A204.1 (cell line): ENCODE results near the gene CWH43.
"Not testable (repeated sequence)": the region's sequence is repeated elsewhere in the genome, so short reads cannot be mapped to it uniquely, and the experiment has no call there.

ENCODE experiments used
- FAIRE-seq: peaks from 2 replicates; lab custom pipeline; 2012; peaks lifted over from hg19 to GRCh38; lab: Jason Lieb, UNC

The CWH43 gene

DNA sequence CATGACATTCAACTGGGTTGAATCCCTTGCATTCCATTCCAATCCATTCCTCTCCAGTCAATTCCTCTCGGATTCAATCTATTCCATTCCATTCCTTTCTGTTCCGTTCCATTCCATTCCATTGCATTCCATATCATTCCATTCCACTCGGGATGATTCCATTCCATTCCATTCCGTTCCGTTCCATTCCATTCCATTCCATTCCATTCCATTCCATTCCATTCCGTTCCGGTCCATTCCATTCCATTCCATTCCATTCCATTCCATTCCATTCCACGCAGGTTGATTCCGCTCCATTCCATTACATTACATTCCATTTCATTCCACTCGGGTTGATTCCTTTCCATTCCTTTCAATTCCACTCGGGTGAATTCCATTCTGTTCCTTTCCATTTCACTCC lies 111.4 kb downstream of the CWH43 start:
- not testable (repeated sequence) for FAIRE-seq

DNA sequence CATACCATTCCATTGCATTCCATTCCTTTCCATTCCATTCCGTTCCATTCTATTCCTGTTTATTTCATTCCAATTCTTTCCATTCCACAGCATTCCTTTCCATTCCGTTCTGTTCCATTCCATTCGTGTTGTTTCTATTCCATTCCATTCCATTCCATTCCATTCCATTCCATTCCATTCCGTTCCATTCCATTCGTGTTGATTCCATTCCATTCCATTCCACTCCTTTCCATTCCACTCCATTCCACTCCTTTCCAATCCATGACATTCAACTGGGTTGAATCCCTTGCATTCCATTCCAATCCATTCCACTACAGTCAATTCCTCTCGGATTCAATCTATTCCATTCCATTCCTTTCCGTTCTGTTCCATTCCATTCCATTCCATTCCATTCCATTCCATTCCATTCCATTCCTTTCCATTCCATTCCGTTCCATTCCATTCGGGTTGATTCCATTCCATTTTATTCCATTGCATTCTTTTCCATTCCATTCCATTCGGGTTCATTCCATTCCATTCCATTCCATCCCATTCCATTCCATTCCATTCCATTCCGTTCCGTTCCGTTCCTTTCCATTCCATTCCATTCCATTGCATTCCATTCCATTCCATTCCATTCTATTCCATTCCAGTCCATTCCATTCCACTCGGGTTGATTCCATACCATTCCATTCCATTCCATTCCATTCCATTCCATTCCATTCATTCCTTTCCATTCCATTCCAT lies 112.1 kb downstream of the CWH43 start:
- not testable (repeated sequence) for FAIRE-seq

- FAIRE-seq = not testable (repeated sequence)
Measured at GRCh38 chr4:49099831-49100444, 113.9 kb downstream of the CWH43 start.

GRCh38 chr4:49102344-49102898 lies 116.3 kb downstream of the CWH43 start:
- FAIRE-seq = not testable (repeated sequence)

- not testable (repeated sequence) for FAIRE-seq
Measured at GRCh38 chr4:49103436-49104136, 117.5 kb downstream of the CWH43 start.

DNA sequence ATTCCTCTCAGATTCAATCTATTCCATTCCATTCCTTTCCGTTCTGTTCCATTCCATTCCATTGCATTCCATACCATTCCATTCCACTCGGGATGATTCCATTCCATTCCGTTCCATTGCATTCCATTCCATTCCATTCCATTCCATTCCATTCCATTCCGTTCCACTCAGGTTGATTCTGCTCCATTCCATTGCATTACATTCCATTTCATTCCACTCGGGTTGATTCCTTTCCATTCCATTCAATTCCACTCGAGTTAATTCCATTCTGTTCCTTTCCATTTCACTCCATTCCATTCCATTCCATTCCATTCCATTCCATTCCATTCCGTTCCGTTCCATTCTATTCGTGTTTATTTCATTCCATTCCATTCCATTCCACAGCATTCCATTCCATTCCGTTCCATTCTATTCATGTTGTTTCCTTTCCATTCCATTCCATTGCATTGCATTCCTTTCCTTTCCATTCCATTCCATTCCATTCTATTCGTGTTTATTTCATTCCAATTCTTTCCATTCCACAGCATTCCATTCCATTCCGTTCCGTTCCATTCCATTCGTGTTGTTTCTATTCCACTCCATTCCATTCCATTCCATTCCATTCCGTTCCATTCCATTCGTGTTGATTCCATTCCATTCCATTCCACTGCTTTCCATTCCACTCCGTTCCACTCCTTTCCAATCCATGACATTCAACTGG lies 118.3 kb downstream of the CWH43 start:
- not testable (repeated sequence) for FAIRE-seq

DNA sequence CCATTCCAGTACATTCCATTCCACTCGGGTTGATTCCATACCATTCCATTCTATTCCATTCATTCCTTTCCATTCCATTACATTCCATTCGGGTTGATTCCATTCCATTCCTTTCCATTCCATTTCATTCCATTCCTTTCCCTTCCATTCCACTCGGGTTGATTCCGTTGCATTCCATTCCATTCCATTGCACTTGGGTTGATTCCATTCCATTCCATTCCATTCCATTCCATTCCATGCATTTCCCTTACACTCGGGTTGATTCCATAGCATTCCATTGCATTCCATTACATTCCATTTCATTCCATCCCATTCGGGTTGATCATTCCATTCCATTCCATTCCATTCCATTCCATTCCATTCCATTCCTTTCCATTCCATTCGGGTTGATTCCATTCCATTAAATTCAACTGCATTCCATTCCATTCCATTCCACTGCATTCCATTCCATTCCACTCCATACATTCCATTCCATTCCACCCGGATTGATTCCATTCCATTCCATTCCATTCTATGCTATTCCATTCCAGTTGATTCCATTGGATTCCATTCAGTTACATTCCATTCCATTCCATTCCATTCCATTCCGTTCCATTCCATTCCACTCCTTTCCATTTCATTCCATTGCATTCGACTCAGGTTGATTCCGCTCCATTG lies 119.3 kb downstream of the CWH43 start:
- FAIRE-seq = not testable (repeated sequence)

GRCh38 chr4:49107262-49107661 lies 121.2 kb downstream of the CWH43 start:
- not testable (repeated sequence) for FAIRE-seq

DNA sequence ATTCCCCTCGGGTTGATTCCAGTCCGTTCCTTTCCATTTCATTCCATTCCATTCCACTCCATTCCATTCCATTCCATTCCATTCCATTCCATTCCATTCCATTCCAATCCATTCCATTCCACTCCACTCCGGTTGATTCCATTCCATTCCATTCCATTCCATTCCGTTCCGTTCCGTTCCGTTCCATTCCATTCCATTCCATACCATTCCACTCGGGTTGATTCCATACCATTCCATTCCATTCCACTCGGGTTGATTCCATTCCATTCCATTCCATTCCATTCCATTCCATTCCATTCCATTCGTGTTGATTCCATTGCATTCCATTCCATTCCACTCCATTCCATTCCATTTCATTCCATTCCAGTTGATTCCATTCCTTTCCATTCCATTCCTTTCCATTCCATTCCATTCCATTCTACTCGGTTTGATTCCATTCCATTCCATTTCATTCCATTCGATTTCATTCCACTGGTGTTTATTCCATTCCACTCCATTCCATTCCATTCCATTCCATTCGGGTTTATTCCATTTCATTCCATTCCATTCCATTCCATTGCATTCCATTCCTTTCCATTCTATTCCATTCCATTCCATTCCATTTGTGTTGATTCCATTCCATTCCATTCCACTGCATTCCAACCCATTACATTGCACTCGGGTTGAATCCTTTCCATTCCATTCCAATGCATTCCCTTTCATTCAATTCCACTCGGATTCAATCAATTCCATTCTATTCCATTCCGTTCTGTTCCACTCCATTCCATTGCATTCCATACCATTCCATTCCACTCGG lies 122.3 kb downstream of the CWH43 start:
- not testable (repeated sequence) for FAIRE-seq

- FAIRE-seq = not testable (repeated sequence)
Measured at GRCh38 chr4:49109567-49110166, 123.6 kb downstream of the CWH43 start.

DNA sequence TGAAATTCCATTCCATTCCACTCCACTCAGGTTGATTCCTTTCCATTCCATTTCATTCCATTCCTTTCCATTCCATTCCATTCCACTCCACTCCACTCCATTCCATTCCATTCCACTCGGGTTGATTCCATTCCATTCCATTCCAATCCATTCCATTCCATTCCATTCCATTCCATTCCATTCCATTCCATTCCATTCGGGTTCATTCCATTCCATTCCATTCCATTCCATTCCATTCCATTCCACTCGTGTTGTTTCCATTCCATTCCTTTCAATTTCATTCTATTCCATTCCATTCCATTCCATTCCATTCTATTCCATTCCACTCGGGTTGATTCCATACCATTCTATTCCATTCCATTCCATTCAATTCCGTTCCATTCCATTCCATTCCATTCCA lies 124.5 kb downstream of the CWH43 start:
- FAIRE-seq = not testable (repeated sequence)
